ENCODE data around the gene RHBDL3. TPM values are rescaled to one million over a fixed set of nuclear protein-coding genes. Genes with fewer than 3 reads are reported as not detected.

RHBDL3 gene
- polyA plus RNA-seq, 1 donor from 2014 or later: 0.25 TPM

DNA sequence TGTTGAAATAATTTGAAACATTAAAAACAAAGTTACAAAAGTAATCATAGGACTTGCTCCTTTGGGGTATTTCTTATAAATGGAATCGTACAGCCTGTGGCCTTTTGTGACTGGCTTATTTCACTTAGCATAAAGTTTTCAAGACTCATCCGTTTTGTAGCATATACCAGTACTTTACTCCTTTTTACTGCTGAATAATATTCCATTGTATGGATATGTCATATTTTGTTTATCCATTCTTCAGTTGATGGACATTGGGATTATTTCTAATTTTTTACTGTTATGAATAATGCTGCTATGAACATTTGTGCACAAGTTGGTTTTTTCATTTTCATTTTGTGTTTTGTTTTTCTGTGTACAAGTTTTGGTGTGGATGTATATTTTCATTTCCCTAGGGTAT, 30.0 kb upstream of the RHBDL3 start:
- H3K79me2 ChIP-seq (replicated peaks; ENCODE audit: insufficient read depth, low read length): no peaks in the 10 kb centered on the region
- no peaks in the 10 kb centered on the region for H3K9me2 ChIP-seq (ENCODE audit: insufficient read depth, low read length)
- no peak for TF ChIP-seq SMC3 (conservative IDR thresholded peaks at IDR 0.05; ENCODE audit: poor library complexity)
- TF ChIP-seq, protein P1, sequence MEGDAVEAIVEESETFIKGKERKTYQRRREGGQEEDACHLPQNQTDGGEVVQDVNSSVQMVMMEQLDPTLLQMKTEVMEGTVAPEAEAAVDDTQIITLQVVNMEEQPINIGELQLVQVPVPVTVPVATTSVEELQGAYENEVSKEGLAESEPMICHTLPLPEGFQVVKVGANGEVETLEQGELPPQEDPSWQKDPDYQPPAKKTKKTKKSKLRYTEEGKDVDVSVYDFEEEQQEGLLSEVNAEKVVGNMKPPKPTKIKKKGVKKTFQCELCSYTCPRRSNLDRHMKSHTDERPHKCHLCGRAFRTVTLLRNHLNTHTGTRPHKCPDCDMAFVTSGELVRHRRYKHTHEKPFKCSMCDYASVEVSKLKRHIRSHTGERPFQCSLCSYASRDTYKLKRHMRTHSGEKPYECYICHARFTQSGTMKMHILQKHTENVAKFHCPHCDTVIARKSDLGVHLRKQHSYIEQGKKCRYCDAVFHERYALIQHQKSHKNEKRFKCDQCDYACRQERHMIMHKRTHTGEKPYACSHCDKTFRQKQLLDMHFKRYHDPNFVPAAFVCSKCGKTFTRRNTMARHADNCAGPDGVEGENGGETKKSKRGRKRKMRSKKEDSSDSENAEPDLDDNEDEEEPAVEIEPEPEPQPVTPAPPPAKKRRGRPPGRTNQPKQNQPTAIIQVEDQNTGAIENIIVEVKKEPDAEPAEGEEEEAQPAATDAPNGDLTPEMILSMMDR (IDR thresholded peaks at IDR 0.05; ENCODE audit: poor library complexity, severe bottlenecking): no peak
- no peak for TF ChIP-seq EP300 (conservative IDR thresholded peaks at IDR 0.05; ENCODE audit: poor library complexity, severe bottlenecking)
- TF ChIP-seq RAD21 (conservative IDR thresholded peaks at IDR 0.05): no peak
- TF ChIP-seq POLR2AphosphoS5 (IDR thresholded peaks at IDR 0.05): no peak
- no peak for TF ChIP-seq EZH2 (IDR thresholded peaks at IDR 0.05; ENCODE audit: borderline replicate concordance, insufficient read depth, low read length, poor library complexity, severe bottlenecking)
- no peak for TF ChIP-seq TAF1 (IDR thresholded peaks at IDR 0.05; ENCODE audit: low read depth)
- TF ChIP-seq MXI1 (conservative IDR thresholded peaks at IDR 0.05; ENCODE audit: poor library complexity, severe bottlenecking): no peak
- TF ChIP-seq, protein P2, sequence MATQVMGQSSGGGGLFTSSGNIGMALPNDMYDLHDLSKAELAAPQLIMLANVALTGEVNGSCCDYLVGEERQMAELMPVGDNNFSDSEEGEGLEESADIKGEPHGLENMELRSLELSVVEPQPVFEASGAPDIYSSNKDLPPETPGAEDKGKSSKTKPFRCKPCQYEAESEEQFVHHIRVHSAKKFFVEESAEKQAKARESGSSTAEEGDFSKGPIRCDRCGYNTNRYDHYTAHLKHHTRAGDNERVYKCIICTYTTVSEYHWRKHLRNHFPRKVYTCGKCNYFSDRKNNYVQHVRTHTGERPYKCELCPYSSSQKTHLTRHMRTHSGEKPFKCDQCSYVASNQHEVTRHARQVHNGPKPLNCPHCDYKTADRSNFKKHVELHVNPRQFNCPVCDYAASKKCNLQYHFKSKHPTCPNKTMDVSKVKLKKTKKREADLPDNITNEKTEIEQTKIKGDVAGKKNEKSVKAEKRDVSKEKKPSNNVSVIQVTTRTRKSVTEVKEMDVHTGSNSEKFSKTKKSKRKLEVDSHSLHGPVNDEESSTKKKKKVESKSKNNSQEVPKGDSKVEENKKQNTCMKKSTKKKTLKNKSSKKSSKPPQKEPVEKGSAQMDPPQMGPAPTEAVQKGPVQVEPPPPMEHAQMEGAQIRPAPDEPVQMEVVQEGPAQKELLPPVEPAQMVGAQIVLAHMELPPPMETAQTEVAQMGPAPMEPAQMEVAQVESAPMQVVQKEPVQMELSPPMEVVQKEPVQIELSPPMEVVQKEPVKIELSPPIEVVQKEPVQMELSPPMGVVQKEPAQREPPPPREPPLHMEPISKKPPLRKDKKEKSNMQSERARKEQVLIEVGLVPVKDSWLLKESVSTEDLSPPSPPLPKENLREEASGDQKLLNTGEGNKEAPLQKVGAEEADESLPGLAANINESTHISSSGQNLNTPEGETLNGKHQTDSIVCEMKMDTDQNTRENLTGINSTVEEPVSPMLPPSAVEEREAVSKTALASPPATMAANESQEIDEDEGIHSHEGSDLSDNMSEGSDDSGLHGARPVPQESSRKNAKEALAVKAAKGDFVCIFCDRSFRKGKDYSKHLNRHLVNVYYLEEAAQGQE (IDR thresholded peaks at IDR 0.05; ENCODE audit: borderline replicate concordance): no peak
- H4K20me1 ChIP-seq (ENCODE audit: insufficient read depth): no peaks in the 10 kb centered on the region
- no peaks in the 10 kb centered on the region for H3F3A ChIP-seq (ENCODE audit: insufficient read depth, low read length, poor library complexity, severe bottlenecking)
- no peak overlapping the region for H3K4me2 ChIP-seq (ENCODE audit: low read length)
- no peak overlapping the region for H2AFZ ChIP-seq (ENCODE audit: low read depth, low read length)
- no peaks in the 10 kb centered on the region for H3K27me3 ChIP-seq (ENCODE audit: insufficient read depth, low read depth, low read length)
- H3K9ac ChIP-seq (ENCODE audit: low read length): no peak overlapping the region
- no peak overlapping the region for H3K27ac ChIP-seq (ENCODE audit: low read length)
- H3K9me3 ChIP-seq (ENCODE audit: low read length): no peaks in the 10 kb centered on the region
- no peak overlapping the region for H3K4me3 ChIP-seq (ENCODE audit: low read length)
- no peaks in the 10 kb centered on the region for H3K36me3 ChIP-seq (ENCODE audit: insufficient read depth, low read length)

DNA sequence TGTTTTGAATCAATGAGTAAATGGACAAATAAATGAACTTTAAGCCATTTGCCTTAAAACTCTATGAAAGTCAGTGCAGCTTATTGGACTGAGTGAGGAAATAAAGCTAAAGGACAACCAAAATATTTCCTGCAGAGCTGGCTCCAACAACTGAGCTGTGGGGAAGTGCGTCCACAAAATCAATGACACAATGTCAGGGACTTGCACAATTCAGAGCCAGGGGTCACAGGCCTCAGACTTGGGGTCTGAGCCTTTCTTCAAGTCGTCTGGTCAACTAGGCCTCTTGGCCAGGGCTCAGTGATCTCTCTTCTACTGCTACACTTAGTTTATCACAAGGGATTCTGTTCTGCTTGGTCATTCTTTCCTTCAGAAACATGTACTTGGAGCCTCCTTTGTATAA, 26.2 kb upstream of the RHBDL3 start:
- H3F3A ChIP-seq (ENCODE audit: insufficient read depth, low read length, poor library complexity, severe bottlenecking): no peaks in the 10 kb centered on the region
- no peaks in the 10 kb centered on the region for H4K20me1 ChIP-seq (ENCODE audit: insufficient read depth)
- TF ChIP-seq TAF1 (IDR thresholded peaks at IDR 0.05; ENCODE audit: low read depth): no peak
- TF ChIP-seq POLR2AphosphoS5 (IDR thresholded peaks at IDR 0.05): no peak
- TF ChIP-seq, protein P1 (IDR thresholded peaks at IDR 0.05; ENCODE audit: poor library complexity, severe bottlenecking): no peak
- TF ChIP-seq EP300 (conservative IDR thresholded peaks at IDR 0.05; ENCODE audit: poor library complexity, severe bottlenecking): no peak
- no peak for TF ChIP-seq MXI1 (conservative IDR thresholded peaks at IDR 0.05; ENCODE audit: poor library complexity, severe bottlenecking)
- TF ChIP-seq, protein P2 (IDR thresholded peaks at IDR 0.05; ENCODE audit: borderline replicate concordance): no peak
- no peak for TF ChIP-seq SMC3 (conservative IDR thresholded peaks at IDR 0.05; ENCODE audit: poor library complexity)
- TF ChIP-seq EZH2 (IDR thresholded peaks at IDR 0.05; ENCODE audit: borderline replicate concordance, insufficient read depth, low read length, poor library complexity, severe bottlenecking): no peak
- TF ChIP-seq RAD21 (conservative IDR thresholded peaks at IDR 0.05): no peak
- no peaks in the 10 kb centered on the region for H3K36me3 ChIP-seq (ENCODE audit: insufficient read depth, low read length)
- H3K4me3 ChIP-seq (ENCODE audit: low read length): no peak overlapping the region
- H3K4me2 ChIP-seq (ENCODE audit: low read length): no peak overlapping the region
- H3K9me2 ChIP-seq (ENCODE audit: insufficient read depth, low read length): no peaks in the 10 kb centered on the region
- H3K9ac ChIP-seq (ENCODE audit: low read length): no peak overlapping the region
- no peaks in the 10 kb centered on the region for H3K9me3 ChIP-seq (ENCODE audit: low read length)
- H3K79me2 ChIP-seq (replicated peaks; ENCODE audit: insufficient read depth, low read length): no peaks in the 10 kb centered on the region
- H2AFZ ChIP-seq (ENCODE audit: low read depth, low read length): no peak overlapping the region
- no peak overlapping the region for H3K27ac ChIP-seq (ENCODE audit: low read length)
- no peaks in the 10 kb centered on the region for H3K27me3 ChIP-seq (ENCODE audit: insufficient read depth, low read depth, low read length)
